PC-9 (cell line): ENCODE results near the gene GFOD2. TPM values are rescaled to one million over a fixed set of nuclear protein-coding genes. Genes with fewer than 3 reads are reported as not detected.

Experiments
- BruUV-seq: library from RNA; stranded (reverse); fragments of 400-500 nt; replicated peaks from 2 replicates; lab custom pipeline; 2021; lab: Mats Ljungman, UMichigan
- CTCF ChIA-PET: fragments of 300-600 bp; sonication (Branson Sonifier 250); formaldehyde crosslinking; loops from one replicate; lab custom pipeline; 2022; ENCODE audit warnings: antibody characterized with exemption; lab: Charles Lee
- POLR2A ChIA-PET: fragments of 300-600 bp; sonication (Branson Sonifier 250); formaldehyde crosslinking; loops from one replicate; lab custom pipeline; 2022; ENCODE audit warnings: antibody characterized with exemption; ENCODE audit not compliant: unreplicated experiment; lab: Charles Lee
- DNase-seq, 2 experiments: peaks; one replicate each; pipeline versions ENCODE4 v3.0.0 to v3.0.0-alpha.2; 2015 to 2022; ENCODE audit warnings: mixed read lengths in 1 of 2
- H2AFZ ChIP-seq: fragments of 200-600 bp; sonication (generic); 2 replicates; pipeline ENCODE4 v1.8.1; 2017; ENCODE audit warnings: antibody characterized with exemption
- H3F3A ChIP-seq: fragments of 200-600 bp; sonication (generic); 2 replicates; pipeline ENCODE4 v1.8.1; 2017; ENCODE audit warnings: antibody characterized with exemption, mild to moderate bottlenecking, low read depth; ENCODE audit not compliant: insufficient read depth
- H3K27ac ChIP-seq: fragments of 200-600 bp; sonication (generic); 2 replicates; pipeline ENCODE4 v1.6.1; 2016; ENCODE audit warnings: mixed run types
- H3K27me3 ChIP-seq: fragments of 200-600 bp; sonication (generic); 2 replicates; pipeline ENCODE4 v1.6.1; 2016; ENCODE audit warnings: low read depth, mixed run types; ENCODE audit not compliant: insufficient read depth
- H3K36me3 ChIP-seq: fragments of 200-600 bp; sonication (generic); 2 replicates; pipeline ENCODE4 v1.6.1; 2016; ENCODE audit warnings: low read depth, mixed run types
- H3K4me1 ChIP-seq: fragments of 200-600 bp; sonication (generic); replicated peaks from 2 replicates; pipeline ENCODE4 v1.6.1; 2016; ENCODE audit warnings: mixed run types; ENCODE audit not compliant: insufficient read depth
- H3K4me2 ChIP-seq: fragments of 200-600 bp; sonication (generic); 2 replicates; pipeline ENCODE4 v1.6.1; 2017; ENCODE audit warnings: mixed run types
- H3K4me3 ChIP-seq: fragments of 200-600 bp; sonication (generic); 2 replicates; pipeline ENCODE4 v1.6.1; 2016; ENCODE audit warnings: mixed run types
- H3K79me2 ChIP-seq: fragments of 200-600 bp; sonication (generic); 2 replicates; pipeline ENCODE4 v1.6.1; 2017; ENCODE audit warnings: low read depth, mixed run types
- H3K9me2 ChIP-seq: fragments of 200-600 bp; sonication (generic); 2 replicates; pipeline ENCODE4 v1.8.1; 2017; ENCODE audit warnings: mild to moderate bottlenecking; ENCODE audit not compliant: insufficient read depth
- H3K9me3 ChIP-seq: fragments of 200-600 bp; sonication (generic); 2 replicates; pipeline ENCODE4 v1.8.1; 2016; ENCODE audit warnings: low read depth; ENCODE audit not compliant: insufficient read depth
- H4K20me1 ChIP-seq: fragments of 200-600 bp; sonication (generic); 2 replicates; pipeline ENCODE4 v1.8.1; 2017; ENCODE audit not compliant: insufficient read depth
- CTCF ChIP-seq: fragments of 200-600 bp; sonication (generic); conservative IDR thresholded peaks from 2 replicates; pipeline ENCODE4 v1.6.1; 2017; ENCODE audit warnings: mixed run types, antibody characterized with exemption, mild to moderate bottlenecking, moderate library complexity
- EZH2 ChIP-seq: fragments of 200-600 bp; sonication (generic); IDR thresholded peaks from 2 replicates; pipeline ENCODE4 v1.8.0; 2017; ENCODE audit warnings: antibody characterized with exemption, low read depth
- intact Hi-C: fragments of 100-400 bp; cut with micrococcal nuclease; formaldehyde crosslinking; loops from one replicate; pipeline ENCODE4 v1.10.0; 2022; ENCODE audit not compliant: unreplicated experiment
- total RNA-seq: library from RNA; stranded (reverse); gene quantifications from 2 replicates; pipeline ENCODE4 v1.2.3, GENCODE V29; 2021

The GFOD2 gene
- total RNA-seq, 1 experiment from 2014 or later = 17.6 TPM

- Histone ChIP-seq H3K27me3 (no peaks in the 10 kb centered on the region), H3K4me3 (no peak overlapping the region), H3K36me3 (no peaks in the 10 kb centered on the region), H3F3A (0 out of 2 replicates have a peak, but pooled peaks cover 3% of the 10 kb centered on the region), H4K20me1 (0 out of 2 replicates have a peak, but pooled peaks cover 2% of the 10 kb centered on the region), H3K4me1 (no peaks in the 10 kb centered on the region), H3K9me2 (no peaks in the 10 kb centered on the region), H3K4me2 (no peak overlapping the region), H3K9me3 (no peaks in the 10 kb centered on the region), H2AFZ (no peak overlapping the region), H3K79me2 (no peaks in the 10 kb centered on the region), H3K27ac (no peak overlapping the region)
- no TSS peak for BruUV-seq
- ChIA-PET CTCF (no interaction called here), POLR2A (no interaction called here)
- intact Hi-C loops = no loop called here
- TF ChIP-seq CTCF = no peak
- no peak for DNase-seq
These were observed 43.3 kb upstream of the GFOD2 start for GRCh38 chr16:67762385-67762784.

GRCh38 chr16:67761924-67762323, 42.8 kb upstream of the GFOD2 start:
- no peak for DNase-seq
- TF ChIP-seq EZH2 (no peak), CTCF (no peak)
- Histone ChIP-seq H3K36me3 (no peaks in the 10 kb centered on the region), H3K4me2 (no peak overlapping the region), H3K79me2 (no peaks in the 10 kb centered on the region), H3F3A (0 out of 2 replicates have a peak, but pooled peaks cover under 1% of the 10 kb centered on the region), H3K27ac (no peak overlapping the region), H4K20me1 (0 out of 2 replicates have a peak, but pooled peaks cover 2% of the 10 kb centered on the region), H3K9me3 (no peaks in the 10 kb centered on the region), H3K9me2 (no peaks in the 10 kb centered on the region), H3K27me3 (no peaks in the 10 kb centered on the region), H2AFZ (no peak overlapping the region), H3K4me3 (no peak overlapping the region), H3K4me1 (no peaks in the 10 kb centered on the region)
- BruUV-seq = no TSS peak
- intact Hi-C loops = no loop called here
- ChIA-PET POLR2A (no interaction called here), CTCF (no interaction called here)

- DNase-seq = no peak
- Histone ChIP-seq H3K27me3 (no peaks in the 10 kb centered on the region), H3K9me3 (no peaks in the 10 kb centered on the region), H3K27ac (no peak overlapping the region), H3F3A (no peaks in the 10 kb centered on the region), H3K4me2 (no peak overlapping the region), H3K9me2 (no peaks in the 10 kb centered on the region), H4K20me1 (0 out of 2 replicates have a peak, but pooled peaks cover 2% of the 10 kb centered on the region), H3K4me3 (no peak overlapping the region), H3K79me2 (no peaks in the 10 kb centered on the region), H3K4me1 (no peaks in the 10 kb centered on the region), H2AFZ (no peak overlapping the region), H3K36me3 (no peaks in the 10 kb centered on the region)
- intact Hi-C loops = no loop called here
- CTCF ChIA-PET = no interaction called here
- TF ChIP-seq CTCF (no peak), EZH2 (no peak)
- BruUV-seq = no TSS peak
- POLR2A ChIA-PET = no interaction called here
These were observed 41.8 kb upstream of the GFOD2 start for GRCh38 chr16:67760956-67761230.
